ENCODE results near the gene YARS2. TPM values are rescaled to one million over a fixed set of nuclear protein-coding genes. Genes with fewer than 3 reads are reported as not detected.

Gene YARS2
- 31.1 and 36.6 TPM in 2 replicates for total RNA-seq

GRCh38 chr12:32755654-32756475 lies at the start of gene YARS2:
Gene YARS2 (minus strand): TSS chr12:32755897. CDS start chr12:32755874, 23 bp downstream.

Other genes with a start within 250 kb of the YARS2 start
- 55.2 and 78.5 TPM in 2 replicates for gene DNM1L, start 76.6 kb downstream of the YARS2 start, total RNA-seq
- gene PKP2, start 140.9 kb upstream of the YARS2 start, total RNA-seq = not detected in 2 replicates

Measured in smooth muscle cell of trachea (primary cell).